Stimulated activated naive CD8-positive, alpha-beta T cell treated with anti-CD3 and anti-CD28 coated beads, Interleukin-15, amount 100 ng/mL, for 72 hours (primary cell): ENCODE measurements around the gene DOK3.

Source experiments
- ATAC-seq: fragments of 150-1000 bp; cut with Tn5 transposase; 2 replicates; pipeline ENCODE4 v1.10.0; 2021; ENCODE audit warnings: mild to moderate bottlenecking, moderate library complexity
- DNase-seq, 2 donors: peaks; one replicate each; pipeline ENCODE4 v3.0.0; 2021 to 2022
- H3K27ac Mint-ChIP-seq, 2 donors: one replicate each; pipeline ENCODE4 v1.8.0; 2022; ENCODE audit warnings: mild to moderate bottlenecking in 2 of 2, mixed read lengths in 2 of 2, moderate library complexity in 2 of 2
- H3K27me3 Mint-ChIP-seq: one replicate; pipeline ENCODE4 v1.8.0; 2022; ENCODE audit warnings: mixed read lengths
- H3K4me1 Mint-ChIP-seq: one replicate; pipeline ENCODE4 v1.8.0; 2022; ENCODE audit warnings: mild to moderate bottlenecking, mixed read lengths
- H3K4me3 Mint-ChIP-seq, 2 donors: one replicate each; pipeline ENCODE4 v1.8.0; 2022; ENCODE audit warnings: mild to moderate bottlenecking in 2 of 2, mixed read lengths in 2 of 2, moderate library complexity in 1 of 2
- H3K9me3 Mint-ChIP-seq, 2 donors: one replicate each; pipeline ENCODE4 v1.8.0; 2022; ENCODE audit warnings: mixed read lengths in 2 of 2

DOK3 gene

DNA sequence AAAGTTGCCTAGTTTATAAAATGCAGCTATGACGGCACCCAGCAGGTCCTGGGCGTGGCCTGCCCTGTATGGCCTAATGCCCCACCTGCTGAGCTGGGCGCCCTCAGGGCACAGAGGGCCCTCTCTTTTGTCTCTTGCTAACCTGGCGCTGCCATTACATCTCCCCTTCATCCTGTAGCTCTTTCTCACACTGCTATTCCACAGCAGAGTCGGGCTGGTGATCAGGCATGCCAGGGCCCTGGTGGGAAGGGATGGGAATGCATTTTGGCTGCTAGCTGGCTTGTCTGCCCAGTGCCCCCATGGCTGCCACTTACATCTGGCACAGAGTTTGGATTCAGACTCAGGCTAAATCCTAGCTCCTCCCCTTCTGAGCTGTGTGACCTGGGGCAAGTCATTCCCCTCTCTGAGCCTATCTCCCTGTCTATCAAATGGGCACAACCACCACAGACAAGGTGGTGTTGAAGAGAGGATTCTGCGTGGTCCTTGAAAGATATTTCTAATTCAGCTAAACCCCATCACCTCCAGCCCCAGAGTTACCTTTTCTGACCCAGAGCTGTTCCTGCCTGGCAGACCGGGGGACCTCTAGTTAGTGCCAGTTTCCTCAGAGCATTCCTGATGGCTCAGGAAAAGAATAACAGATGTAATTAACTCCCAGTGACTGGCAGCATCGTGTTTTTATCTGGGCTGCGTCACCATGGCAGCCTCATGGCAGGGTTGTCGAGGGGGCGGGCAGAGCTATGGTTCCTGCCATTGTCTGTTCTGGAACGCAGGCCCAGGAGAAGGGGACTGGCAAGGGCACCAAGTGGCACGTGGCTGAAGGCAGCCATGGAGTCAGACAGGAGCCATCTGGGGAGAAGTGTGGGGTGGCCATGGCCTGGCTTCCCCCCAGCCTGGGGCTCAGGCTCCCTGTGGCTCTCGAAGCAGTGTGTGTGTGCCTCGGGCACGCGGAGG, 56.7 kb downstream of the DOK3 start:
- Mint-ChIP-seq H3K27me3 (no peaks in the 10 kb centered on the region), H3K4me3 (peak overlapping the region; percentile 82 to 84), H3K9me3 (no peaks in the 10 kb centered on the region), H3K27ac (peak overlapping the region in 1 of 2 donors; percentile 97), H3K4me1 (peaks cover 59% of the 10 kb centered on the region)
- ATAC-seq (no peak), DNase-seq (no peak)
